ENCODE results near the gene CLDN22.

GRCh38 chr4:183327827-183328226 lies 7.8 kb upstream of the CLDN22 start:
- TF ChIP-seq ZBTB33 (IDR thresholded peaks at IDR 0.05; ENCODE audit: borderline replicate concordance, low read depth), result no peak
- TF ChIP-seq CTCF (IDR thresholded peaks at IDR 0.05), result no peak
- TF ChIP-seq GABPA (IDR thresholded peaks at IDR 0.05; ENCODE audit: low read depth), result no peak
- no peak for TF ChIP-seq FOXM1 (IDR thresholded peaks at IDR 0.05; ENCODE audit: low read depth)
- no peak for TF ChIP-seq TEAD4 (IDR thresholded peaks at IDR 0.05; ENCODE audit: borderline replicate concordance, insufficient read depth)
- TF ChIP-seq RFX5 (IDR thresholded peaks at IDR 0.05; ENCODE audit: low read length), result no peak
- TF ChIP-seq SMC3 (IDR thresholded peaks at IDR 0.05; ENCODE audit: low read depth, low read length), result no peak
- TF ChIP-seq, protein P1, sequence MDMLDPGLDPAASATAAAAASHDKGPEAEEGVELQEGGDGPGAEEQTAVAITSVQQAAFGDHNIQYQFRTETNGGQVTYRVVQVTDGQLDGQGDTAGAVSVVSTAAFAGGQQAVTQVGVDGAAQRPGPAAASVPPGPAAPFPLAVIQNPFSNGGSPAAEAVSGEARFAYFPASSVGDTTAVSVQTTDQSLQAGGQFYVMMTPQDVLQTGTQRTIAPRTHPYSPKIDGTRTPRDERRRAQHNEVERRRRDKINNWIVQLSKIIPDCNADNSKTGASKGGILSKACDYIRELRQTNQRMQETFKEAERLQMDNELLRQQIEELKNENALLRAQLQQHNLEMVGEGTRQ (IDR thresholded peaks at IDR 0.05; ENCODE audit: borderline replicate concordance, low read depth, low read length), result no peak
- TF ChIP-seq REST (IDR thresholded peaks at IDR 0.05; ENCODE audit: low read depth, low read length), result no peak
- TF ChIP-seq FOXJ3 (CRISPR knock-in tag; IDR thresholded peaks at IDR 0.05), result no peak
